H9 (cell line): ENCODE results near the gene PCOLCE2. TPM values are rescaled to one million over a fixed set of nuclear protein-coding genes. Genes with fewer than 3 reads are reported as not detected.

Experiments used
- DNase-seq: peaks from one replicate; pipeline ENCODE4 v3.0.0-alpha.2; 2017
- H2AFZ ChIP-seq: one replicate; pipeline ENCODE4 v1.6.1; 2013; ENCODE audit warnings: mild to moderate bottlenecking, low read length, control low read depth, moderate library complexity
- H2AK5ac ChIP-seq: 2 replicates; pipeline ENCODE4 v1.6.1; 2013; ENCODE audit warnings: low read length, control low read depth, mixed read lengths; ENCODE audit not compliant: insufficient read length
- H2BK120ac ChIP-seq: one replicate; pipeline ENCODE4 v1.6.1; 2013; ENCODE audit warnings: low read depth, mild to moderate bottlenecking, low read length, control low read depth, inconsistent platforms; ENCODE audit not compliant: poor library complexity, severe bottlenecking
- H2BK12ac ChIP-seq: 2 replicates; pipeline ENCODE4 v1.6.1; 2013; ENCODE audit warnings: low read length, control low read depth, mixed read lengths, low read depth; ENCODE audit not compliant: insufficient read length
- H2BK15ac ChIP-seq: 2 replicates; pipeline ENCODE4 v1.6.1; 2013; ENCODE audit warnings: low read depth, low read length, control low read depth
- H2BK20ac ChIP-seq: one replicate; pipeline ENCODE4 v1.6.1; 2013; ENCODE audit warnings: low read depth, mild to moderate bottlenecking, low read length, control low read depth, inconsistent platforms; ENCODE audit not compliant: poor library complexity, severe bottlenecking
- H2BK5ac ChIP-seq: 2 replicates; pipeline ENCODE4 v1.6.1; 2013; ENCODE audit warnings: low read length, control low read depth, mixed read lengths; ENCODE audit not compliant: insufficient read length
- H3K14ac ChIP-seq: 2 replicates; pipeline ENCODE4 v1.6.1; 2013; ENCODE audit warnings: low read length, control low read depth; ENCODE audit not compliant: insufficient read depth
- H3K18ac ChIP-seq: 2 replicates; pipeline ENCODE4 v1.6.1; 2013; ENCODE audit warnings: low read depth, mild to moderate bottlenecking, mixed read lengths, low read length, control low read depth; ENCODE audit not compliant: insufficient read length
- H3K23ac ChIP-seq: 2 replicates; pipeline ENCODE4 v1.6.1; 2013; ENCODE audit warnings: low read length, control low read depth, mixed read lengths, low read depth; ENCODE audit not compliant: insufficient read length
- H3K23me2 ChIP-seq: 2 replicates; pipeline ENCODE4 v1.6.1; 2013; ENCODE audit warnings: low read depth, mild to moderate bottlenecking, mixed read lengths, low read length, control low read depth; ENCODE audit not compliant: insufficient read length, poor library complexity, severe bottlenecking
- H3K27ac ChIP-seq: 2 replicates; pipeline ENCODE4 v1.5.1; 2013; ENCODE audit warnings: low read length, control low read depth, mixed read lengths, low read depth; ENCODE audit not compliant: insufficient read length
- H3K27me3 ChIP-seq: 2 replicates; pipeline ENCODE4 v1.6.1; 2013; ENCODE audit warnings: low read length, control low read depth, inconsistent platforms; ENCODE audit not compliant: insufficient read depth
- H3K4ac ChIP-seq: 2 replicates; pipeline ENCODE4 v1.6.1; 2013; ENCODE audit warnings: low read depth, mild to moderate bottlenecking, control low read depth, inconsistent platforms, low read length, moderate library complexity
- H3K4me1 ChIP-seq: 2 replicates; pipeline ENCODE4 v1.6.1; 2013; ENCODE audit warnings: low read length, control low read depth, inconsistent platforms; ENCODE audit not compliant: insufficient read depth
- H3K4me2 ChIP-seq: 2 replicates; pipeline ENCODE4 v1.6.1; 2013; ENCODE audit warnings: low read length, control low read depth, mixed read lengths; ENCODE audit not compliant: insufficient read length, insufficient read depth
- H3K56ac ChIP-seq: 2 replicates; pipeline ENCODE4 v1.6.1; 2013; ENCODE audit warnings: low read depth, mild to moderate bottlenecking, mixed read lengths, low read length, control low read depth; ENCODE audit not compliant: insufficient read length
- H3K79me1 ChIP-seq: 2 replicates; pipeline ENCODE4 v1.6.1; 2013; ENCODE audit warnings: low read depth, mild to moderate bottlenecking, moderate library complexity, low read length, control low read depth, inconsistent platforms; ENCODE audit not compliant: insufficient read depth, poor library complexity, severe bottlenecking
- H3K79me2 ChIP-seq: 2 replicates; pipeline ENCODE4 v1.6.1; 2013; ENCODE audit warnings: low read length, control low read depth, inconsistent platforms; ENCODE audit not compliant: insufficient read depth
- H3K9ac ChIP-seq: 2 replicates; pipeline ENCODE4 v1.6.1; 2013; ENCODE audit warnings: low read length, control low read depth, mixed read lengths; ENCODE audit not compliant: insufficient read length; ENCODE audit errors: extremely low read depth
- H3K9me3 ChIP-seq: one replicate; pipeline ENCODE4 v1.6.1; 2013; ENCODE audit warnings: low read depth, low read length, inconsistent platforms; ENCODE audit not compliant: control insufficient read depth
- H3T11ph ChIP-seq: one replicate; pipeline ENCODE4 v1.6.1; 2013; ENCODE audit warnings: mild to moderate bottlenecking, low read length, control low read depth, inconsistent platforms
- H4K20me1 ChIP-seq: one replicate; pipeline ENCODE4 v1.6.1; 2013; ENCODE audit not compliant: control insufficient read depth, insufficient read length, insufficient read depth
- H4K5ac ChIP-seq: 2 replicates; pipeline ENCODE4 v1.6.1; 2013; ENCODE audit warnings: low read depth, mild to moderate bottlenecking, mixed read lengths, low read length, control low read depth; ENCODE audit not compliant: insufficient read length
- H4K8ac ChIP-seq: replicated peaks from 2 replicates; pipeline ENCODE4 v1.6.1; 2013; ENCODE audit warnings: low read length, control low read depth, mixed read lengths, low read depth; ENCODE audit not compliant: insufficient read length
- H4K91ac ChIP-seq: 2 replicates; pipeline ENCODE4 v1.6.1; 2013; ENCODE audit warnings: low read depth, mild to moderate bottlenecking, moderate library complexity, mixed read lengths, low read length, control low read depth; ENCODE audit not compliant: insufficient read length
- H3K27ac Mint-ChIP-seq, 3 experiments: 2 replicates in 2 of 3; 3 replicates in 1 of 3; pipeline ENCODE4 v1.8.0; 2020 to 2021; ENCODE audit warnings: mixed read lengths in 3 of 3, mild to moderate bottlenecking in 1 of 3, moderate library complexity in 1 of 3
- H3K27me3 Mint-ChIP-seq: 2 replicates; pipeline ENCODE4 v1.8.0; 2021; ENCODE audit warnings: low read depth, mild to moderate bottlenecking, moderate library complexity, mixed read lengths
- H3K36me3 Mint-ChIP-seq, 3 experiments: 2 replicates in 2 of 3; 3 replicates in 1 of 3; pipeline ENCODE4 v1.8.0; 2020 to 2021; ENCODE audit warnings: low read depth in 3 of 3, mixed read lengths in 3 of 3; ENCODE audit not compliant: insufficient read depth in 1 of 3
- H3K4me1 Mint-ChIP-seq, 2 experiments: 2 replicates each; pipeline ENCODE4 v1.8.0; 2020; ENCODE audit warnings: mixed read lengths in 2 of 2
- H3K4me3 Mint-ChIP-seq, 2 experiments: 2 replicates in 1 of 2; 3 replicates in 1 of 2; pipeline ENCODE4 v1.8.0; 2020 to 2021; ENCODE audit warnings: mild to moderate bottlenecking in 2 of 2, mixed read lengths in 2 of 2, moderate library complexity in 1 of 2
- H3K9me3 Mint-ChIP-seq, 2 experiments: 2 replicates in 1 of 2; 3 replicates in 1 of 2; pipeline ENCODE4 v1.8.0; 2020; ENCODE audit warnings: mild to moderate bottlenecking in 2 of 2, mixed read lengths in 2 of 2, moderate library complexity in 1 of 2
- WGBS: extraction: QIAGEN DNeasy Blood & Tissue Kit; methylation state at CpG from one replicate; pipeline ENCODE4 v1.1.7; 2013; ENCODE audit warnings: missing lambda C conversion rate, low lambda C conversion rate, mixed read lengths; ENCODE audit not compliant: insufficient read length; ENCODE audit errors: extremely low coverage; 5-methylcytosine and 5-hydroxymethylcytosine counted together
- total RNA-seq: library from RNA; stranded (reverse); gene quantifications from 2 replicates; pipeline ENCODE4 v1.2.1, GENCODE V29; 2021
- TF ChIP-seq, protein P1 (sequence below): fragments of 200-600 bp; sonication (generic); conservative IDR thresholded peaks from 3 replicates; pipeline ENCODE4 v1.8.0; 2021; ENCODE audit warnings: antibody characterized with exemption, mild to moderate bottlenecking

PCOLCE2 gene
- total RNA-seq, 1 experiment from 2014 or later, result 9.2 TPM

DNA sequence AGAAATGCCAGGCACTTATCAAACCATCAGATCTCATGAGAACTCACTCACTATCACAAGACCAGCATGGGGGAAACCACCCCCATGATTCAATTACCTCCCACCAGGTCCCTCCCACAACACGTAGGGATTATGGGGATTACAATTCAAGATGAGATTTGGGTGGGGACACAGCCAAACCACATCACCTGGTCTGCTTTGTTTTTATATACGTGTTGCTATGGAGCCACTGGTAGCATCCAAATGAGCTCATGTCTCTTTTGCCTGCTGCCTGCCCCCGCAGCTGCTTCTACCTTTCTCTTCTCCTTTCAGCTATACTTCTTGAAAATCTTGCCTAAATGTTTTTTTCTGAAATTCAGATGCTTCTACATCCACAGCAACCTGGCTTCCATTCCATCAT lies 26.8 kb upstream of the PCOLCE2 start:
- Histone ChIP-seq H2BK120ac (no peak overlapping the region), H4K91ac (no peak overlapping the region), H4K20me1 (no peaks in the 10 kb centered on the region), H3K9ac (no peak overlapping the region), H2BK15ac (no peak overlapping the region), H3K27me3 (no peaks in the 10 kb centered on the region), H3K23me2 (no peaks in the 10 kb centered on the region), H3K79me2 (no peaks in the 10 kb centered on the region), H3K14ac (no peak overlapping the region), H3K9me3 (no peaks in the 10 kb centered on the region), H4K8ac (no peak overlapping the region), H2AFZ (no peak overlapping the region), H3K4ac (no peak overlapping the region), H3K4me1 (no peaks in the 10 kb centered on the region), H3K23ac (no peak overlapping the region), H3K18ac (no peak overlapping the region), H2BK12ac (no peak overlapping the region), H3T11ph (no peak overlapping the region), H3K27ac (no peak overlapping the region), H2AK5ac (no peak overlapping the region), H3K56ac (no peak overlapping the region), H3K79me1 (no peaks in the 10 kb centered on the region), H4K5ac (no peak overlapping the region), H3K4me2 (no peak overlapping the region), H2BK5ac (no peak overlapping the region), H2BK20ac (no peak overlapping the region)
- H3K4me3 Mint-ChIP-seq, result no peak overlapping the region
- no peaks in the 10 kb centered on the region for H3K9me3 Mint-ChIP-seq
- TF ChIP-seq, protein P1, sequence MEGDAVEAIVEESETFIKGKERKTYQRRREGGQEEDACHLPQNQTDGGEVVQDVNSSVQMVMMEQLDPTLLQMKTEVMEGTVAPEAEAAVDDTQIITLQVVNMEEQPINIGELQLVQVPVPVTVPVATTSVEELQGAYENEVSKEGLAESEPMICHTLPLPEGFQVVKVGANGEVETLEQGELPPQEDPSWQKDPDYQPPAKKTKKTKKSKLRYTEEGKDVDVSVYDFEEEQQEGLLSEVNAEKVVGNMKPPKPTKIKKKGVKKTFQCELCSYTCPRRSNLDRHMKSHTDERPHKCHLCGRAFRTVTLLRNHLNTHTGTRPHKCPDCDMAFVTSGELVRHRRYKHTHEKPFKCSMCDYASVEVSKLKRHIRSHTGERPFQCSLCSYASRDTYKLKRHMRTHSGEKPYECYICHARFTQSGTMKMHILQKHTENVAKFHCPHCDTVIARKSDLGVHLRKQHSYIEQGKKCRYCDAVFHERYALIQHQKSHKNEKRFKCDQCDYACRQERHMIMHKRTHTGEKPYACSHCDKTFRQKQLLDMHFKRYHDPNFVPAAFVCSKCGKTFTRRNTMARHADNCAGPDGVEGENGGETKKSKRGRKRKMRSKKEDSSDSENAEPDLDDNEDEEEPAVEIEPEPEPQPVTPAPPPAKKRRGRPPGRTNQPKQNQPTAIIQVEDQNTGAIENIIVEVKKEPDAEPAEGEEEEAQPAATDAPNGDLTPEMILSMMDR, result no peak
- no peak for DNase-seq
- H3K27me3 Mint-ChIP-seq, result peaks cover under 1% of the 10 kb centered on the region
- H3K27ac Mint-ChIP-seq, result no peak overlapping the region
- H3K4me1 Mint-ChIP-seq, result peaks cover 5 to 6% of the 10 kb centered on the region in 2 experiments; a peak in 3 of 4 replicates
- H3K36me3 Mint-ChIP-seq, result no peaks in the 10 kb centered on the region
- WGBS, result no CpG with 5 or more reads among the region's 3 CpGs
